GM21515 (cell line): ENCODE data around the gene UROC1.

Experiments used
- ATAC-seq: cut with Tn5 transposase; IDR thresholded peaks from one replicate; pipeline ENCODE4 v1.9.1; 2021; ENCODE audit not compliant: unreplicated experiment

UROC1 gene

GRCh38 chr3:126517291-126517951 lies at the start of gene UROC1:
UROC1 (minus strand) TSS chr3:126517773; CDS start chr3:126517719, 54 bp downstream.
- no peak for ATAC-seq

- ATAC-seq: no peak
These were observed 45.2 kb upstream of the UROC1 start for GRCh38 chr3:126562737-126563276.

GRCh38 chr3:126558336-126559071 lies 40.9 kb upstream of the UROC1 start, which contains the start of gene C3orf22:
C3orf22 (minus strand) TSS chr3:126558932; CDS start chr3:126553390, 5,542 bp downstream.
- ATAC-seq: no peak

GRCh38 chr3:126557761-126558160 lies 40.2 kb upstream of the UROC1 start:
- no peak for ATAC-seq

GRCh38 chr3:126557415-126557745 lies 39.8 kb upstream of the UROC1 start:
- no peak for ATAC-seq

GRCh38 chr3:126556637-126557414 lies 39.3 kb upstream of the UROC1 start:
- no peak for ATAC-seq

GRCh38 chr3:126555795-126556636 lies 38.4 kb upstream of the UROC1 start:
- no peak for ATAC-seq

GRCh38 chr3:126554560-126555525 lies 37.3 kb upstream of the UROC1 start:
- ATAC-seq: no peak

GRCh38 chr3:126553284-126554084 lies 35.9 kb upstream of the UROC1 start:
- no peak for ATAC-seq

- no peak for ATAC-seq
These were observed 35.2 kb upstream of the UROC1 start for GRCh38 chr3:126552688-126553283.

- ATAC-seq: no peak
These were observed 34.5 kb upstream of the UROC1 start for GRCh38 chr3:126551839-126552687.

- no peak for ATAC-seq
These were observed 33.7 kb upstream of the UROC1 start for GRCh38 chr3:126551121-126551838.

- ATAC-seq: no peak
These were observed 33.0 kb upstream of the UROC1 start for GRCh38 chr3:126550488-126551051.

GRCh38 chr3:126549861-126550487 lies 32.4 kb upstream of the UROC1 start:
- ATAC-seq: no peak

- no peak for ATAC-seq
These were observed 31.2 kb upstream of the UROC1 start for GRCh38 chr3:126548556-126549466.
